H1 (cell line): ENCODE results near the gene TBCEL. TPM values are rescaled to one million over a fixed set of nuclear protein-coding genes. Genes with fewer than 3 reads are reported as not detected.

ENCODE experiments used
- CTCF ChIA-PET: fragments of 300-600 bp; sonication (Branson Sonifier 250); formaldehyde crosslinking; loops from one replicate; lab custom pipeline; 2021; ENCODE audit not compliant: partially characterized antibody; lab: Charles Lee
- POLR2A ChIA-PET: fragments of 300-600 bp; sonication (Branson Sonifier 250); formaldehyde crosslinking; loops from one replicate; lab custom pipeline; 2021; ENCODE audit warnings: inconsistent platforms; ENCODE audit not compliant: partially characterized antibody; lab: Charles Lee
- DNase-seq, 2 experiments: peaks; one replicate each; pipeline versions ENCODE4 v3.0.0 to v3.0.0-alpha.2; 2010 to 2022; ENCODE audit warnings: low spot score in 2 of 2, low read depth in 1 of 2, mixed read lengths in 1 of 2
- FAIRE-seq: peaks from 2 replicates; lab custom pipeline; 2011; peaks lifted over from hg19 to GRCh38; lab: Jason Lieb, UNC
- H2AFZ ChIP-seq: 2 replicates; pipeline ENCODE4 v1.8.1; 2012; ENCODE audit warnings: low read length, inconsistent platforms
- H2AK5ac ChIP-seq: 2 replicates; pipeline ENCODE4 v1.6.1; 2013; ENCODE audit warnings: low read depth, low read length
- H2BK120ac ChIP-seq: replicated peaks from 2 replicates; pipeline ENCODE3; 2013; ENCODE audit warnings: low read depth, low read length, inconsistent platforms
- H2BK12ac ChIP-seq: 2 replicates; pipeline ENCODE4 v1.6.1; 2013; ENCODE audit warnings: low read depth, low read length
- H2BK15ac ChIP-seq: 2 replicates; pipeline ENCODE4 v1.6.1; 2013; ENCODE audit warnings: low read length
- H2BK20ac ChIP-seq: 2 replicates; pipeline ENCODE4 v1.6.1; 2013; ENCODE audit warnings: low read length
- H2BK5ac ChIP-seq: 2 replicates; pipeline ENCODE4 v1.6.1; 2013; ENCODE audit warnings: low read depth, low read length
- H3K14ac ChIP-seq: 2 replicates; pipeline ENCODE4 v1.6.1; 2013; ENCODE audit warnings: inconsistent platforms; ENCODE audit not compliant: insufficient read length
- H3K18ac ChIP-seq: 2 replicates; pipeline ENCODE4 v1.6.1; 2013; ENCODE audit warnings: low read length; ENCODE audit errors: extremely low read depth
- H3K23ac ChIP-seq: 2 replicates; pipeline ENCODE4 v1.6.1; 2013; ENCODE audit warnings: inconsistent platforms; ENCODE audit not compliant: insufficient read length
- H3K23me2 ChIP-seq: 2 replicates; pipeline ENCODE4 v1.6.1; 2013; ENCODE audit warnings: low read depth, low read length
- H3K27ac ChIP-seq: 2 replicates; pipeline ENCODE4 v1.6.1; 2011; ENCODE audit warnings: low read depth, low read length, inconsistent platforms
- H3K27me3 ChIP-seq, 4 experiments: replicated peaks in 1 of 4; 1 replicate in 1 of 4; 2 replicates in 3 of 4; pipeline versions ENCODE4 v1.6.1 to v1.8.1; 2011 to 2013; ENCODE audit warnings: low read length in 3 of 4, mild to moderate bottlenecking in 3 of 4, inconsistent platforms in 2 of 4, mixed read lengths in 2 of 4, moderate library complexity in 1 of 4; ENCODE audit not compliant: control insufficient read depth in 3 of 4, insufficient read depth in 3 of 4; ENCODE audit errors: extremely low read depth in 1 of 4
- H3K36me3 ChIP-seq, 4 experiments: 2 replicates each; pipeline versions ENCODE4 v1.6.1 to v1.8.1; 2011 to 2013; ENCODE audit warnings: mild to moderate bottlenecking in 4 of 4, low read length in 3 of 4, moderate library complexity in 2 of 4, control low read depth in 1 of 4, inconsistent platforms in 1 of 4; ENCODE audit not compliant: insufficient read depth in 4 of 4, control insufficient read depth in 2 of 4
- H3K4ac ChIP-seq: replicated peaks from 2 replicates; pipeline ENCODE3; 2013; ENCODE audit warnings: low read length, low read depth, mixed read lengths, inconsistent platforms; ENCODE audit not compliant: insufficient read length
- H3K4me1 ChIP-seq, 4 experiments: replicated peaks in 1 of 4; 1 replicate in 1 of 4; 2 replicates in 3 of 4; pipeline versions ENCODE4 v1.6.1 to v1.8.1; 2011 to 2013; ENCODE audit warnings: low read length in 3 of 4, inconsistent platforms in 2 of 4, mixed read lengths in 1 of 4; ENCODE audit not compliant: insufficient read depth in 4 of 4, control insufficient read depth in 3 of 4
- H3K4me2 ChIP-seq, 2 experiments: 2 replicates each; pipeline versions ENCODE4 v1.6.1 to v1.8.1; 2011 to 2013; ENCODE audit warnings: low read depth in 2 of 2, low read length in 2 of 2, control low read depth in 1 of 2, inconsistent platforms in 1 of 2, mild to moderate bottlenecking in 1 of 2; ENCODE audit not compliant: insufficient read depth in 1 of 2
- H3K4me3 ChIP-seq, 4 experiments: fragments of 200-600, 300-600 bp in 1 of 4; sonication (generic), shearing (Covaris generic), sonication (Bioruptor Twin) in 1 of 4; 2 replicates each; pipeline versions ENCODE4 v1.5.1 to v1.8.1; 2011 to 2016; ENCODE audit warnings: low read length in 4 of 4, low read depth in 3 of 4, control low read depth in 2 of 4, inconsistent platforms in 2 of 4, mild to moderate bottlenecking in 2 of 4, mixed read lengths in 1 of 4, moderate library complexity in 1 of 4; ENCODE audit not compliant: insufficient read depth in 2 of 4; ENCODE audit errors: extremely low read depth in 1 of 4
- H3K56ac ChIP-seq: replicated peaks from 2 replicates; pipeline ENCODE3; 2013; ENCODE audit warnings: low read depth, mild to moderate bottlenecking, mixed read lengths, low read length, inconsistent platforms; ENCODE audit not compliant: insufficient read length
- H3K79me1 ChIP-seq: 2 replicates; pipeline ENCODE4 v1.6.1; 2013; ENCODE audit warnings: low read depth, low read length, control low read depth
- H3K79me2 ChIP-seq, 2 experiments: 2 replicates each; pipeline versions ENCODE4 v1.6.1 to v1.8.1; 2012 to 2013; ENCODE audit warnings: low read length in 2 of 2, mild to moderate bottlenecking in 2 of 2, inconsistent platforms in 1 of 2; ENCODE audit not compliant: insufficient read depth in 2 of 2, control insufficient read depth in 1 of 2
- H3K9ac ChIP-seq, 4 experiments: replicated peaks in 1 of 4; 1 replicate in 1 of 4; 2 replicates in 3 of 4; pipeline versions ENCODE4 v1.6.1 to v1.8.1; 2011 to 2013; ENCODE audit warnings: low read depth in 3 of 4, low read length in 3 of 4, control low read depth in 2 of 4, mild to moderate bottlenecking in 2 of 4, moderate library complexity in 2 of 4, inconsistent platforms in 1 of 4; ENCODE audit errors: extremely low read depth in 1 of 4
- H3K9me3 ChIP-seq, 2 experiments: 2 replicates each; pipeline versions ENCODE4 v1.6.1 to v1.8.1; 2012 to 2013; ENCODE audit warnings: mild to moderate bottlenecking in 2 of 2, moderate library complexity in 2 of 2, control low read depth in 1 of 2, inconsistent platforms in 1 of 2, low read depth in 1 of 2, low read length in 1 of 2, mixed read lengths in 1 of 2; ENCODE audit not compliant: insufficient read depth in 2 of 2
- H4K20me1 ChIP-seq, 2 experiments: replicated peaks in 1 of 2; 2 replicates each; pipeline versions ENCODE3 to v1.8.1; 2011 to 2013; ENCODE audit warnings: inconsistent platforms in 2 of 2, low read length in 2 of 2, mild to moderate bottlenecking in 1 of 2; ENCODE audit not compliant: insufficient read depth in 2 of 2, control insufficient read depth in 1 of 2
- H4K5ac ChIP-seq: 2 replicates; pipeline ENCODE4 v1.6.1; 2013; ENCODE audit warnings: low read length, low read depth, mixed read lengths, inconsistent platforms; ENCODE audit not compliant: insufficient read length
- H4K8ac ChIP-seq: 2 replicates; pipeline ENCODE4 v1.8.0; 2013; ENCODE audit warnings: mild to moderate bottlenecking, moderate library complexity, low read length, inconsistent platforms; ENCODE audit not compliant: insufficient read depth; ENCODE audit errors: extremely low read depth
- H4K91ac ChIP-seq: replicated peaks from 2 replicates; pipeline ENCODE3; 2013; ENCODE audit warnings: low read length, mixed read lengths, inconsistent platforms; ENCODE audit not compliant: insufficient read length
- ASH2L ChIP-seq: fragments of 200-600, 300-600 bp; sonication (generic); IDR thresholded peaks from one replicate; pipeline ENCODE4 v1.7.1; 2017; ENCODE audit warnings: low read length
- BACH1 ChIP-seq: IDR thresholded peaks from 2 replicates; pipeline ENCODE4 v1.6.1; 2012; ENCODE audit warnings: low read length, improper control_type of control experiment
- GABPA ChIP-seq: IDR thresholded peaks from 2 replicates; pipeline ENCODE4 v1.6.1; 2011; ENCODE audit warnings: mild to moderate bottlenecking, low read length, moderate library complexity, borderline replicate concordance; ENCODE audit not compliant: insufficient read depth
- KDM1A ChIP-seq: fragments of 200-600, 300-600 bp; sonication (generic); IDR thresholded peaks from 2 replicates; pipeline ENCODE4 v1.7.1; 2016; ENCODE audit warnings: mild to moderate bottlenecking, low read length, borderline replicate concordance
- KDM5A ChIP-seq: fragments of 200-600 bp; IDR thresholded peaks from 2 replicates; pipeline ENCODE4 v1.7.1; 2012; ENCODE audit warnings: mild to moderate bottlenecking, low read length, inconsistent platforms, mixed read lengths
- NRF1 ChIP-seq: IDR thresholded peaks from 2 replicates; pipeline ENCODE4 v1.6.1; 2011; ENCODE audit warnings: mild to moderate bottlenecking, low read depth, low read length, improper control_type of control experiment
- POLR2A ChIP-seq, 2 experiments: IDR thresholded peaks; 1 replicate in 1 of 2; 2 replicates in 1 of 2; pipeline ENCODE4 v1.6.1; 2011; ENCODE audit warnings: low read depth in 2 of 2, low read length in 2 of 2, mild to moderate bottlenecking in 2 of 2; ENCODE audit errors: control extremely low read depth in 1 of 2
- TEAD4 ChIP-seq: IDR thresholded peaks from 2 replicates; pipeline ENCODE4 v1.6.1; 2012; ENCODE audit warnings: low read depth, low read length, inconsistent platforms, mixed read lengths
- WGBS, 2 experiments: shearing (Covaris generic) in 1 of 2; methylation state at CpG; one replicate each; pipeline versions ENCODE4 v1.1.6 to v1.1.7; 2013 to 2015; ENCODE audit warnings: low lambda C conversion rate in 2 of 2, mixed read lengths in 2 of 2, inconsistent platforms in 1 of 2, low coverage in 1 of 2, missing lambda C conversion rate in 1 of 2; ENCODE audit not compliant: insufficient replicate concordance in 2 of 2, insufficient coverage in 1 of 2, insufficient read length in 1 of 2; ENCODE audit errors: extremely low coverage in 1 of 2, missing lambda C conversion rate in 1 of 2; 5-methylcytosine and 5-hydroxymethylcytosine counted together
- polyA plus RNA-seq, 7 experiments: library from polyadenylated mRNA; depleted of rRNA in 3 of 7; stranded (reverse) in 5 of 7; unstranded in 2 of 7; fragments of >200 nt in 5 of 7; fragments of 200-250 nt in 2 of 7; gene quantifications; 1 replicate in 5 of 7; 2 replicates in 1 of 7; 4 replicates in 1 of 7; pipeline versions ENCODE4 v1.2.1 to v1.2.3, GENCODE V29; 2011 to 2013; ENCODE audit warnings: missing spikeins in 2 of 7, mixed read lengths in 2 of 7
- total RNA-seq: library from RNA; stranded (reverse); fragmentation: NEBNext Ultra II Directional; extraction: Animal tissue kit (Norgen Biotek cat#: 25700); gene quantifications from 2 replicates; pipeline ENCODE4 v1.2.1, GENCODE V29; 2021

The TBCEL gene
- total and polyA plus RNA-seq, 2 of the 8 experiments (the other 6 are each of a cell fraction or from before 2014, with no cell fraction given), result 3.9 to 16.0 TPM

DNA sequence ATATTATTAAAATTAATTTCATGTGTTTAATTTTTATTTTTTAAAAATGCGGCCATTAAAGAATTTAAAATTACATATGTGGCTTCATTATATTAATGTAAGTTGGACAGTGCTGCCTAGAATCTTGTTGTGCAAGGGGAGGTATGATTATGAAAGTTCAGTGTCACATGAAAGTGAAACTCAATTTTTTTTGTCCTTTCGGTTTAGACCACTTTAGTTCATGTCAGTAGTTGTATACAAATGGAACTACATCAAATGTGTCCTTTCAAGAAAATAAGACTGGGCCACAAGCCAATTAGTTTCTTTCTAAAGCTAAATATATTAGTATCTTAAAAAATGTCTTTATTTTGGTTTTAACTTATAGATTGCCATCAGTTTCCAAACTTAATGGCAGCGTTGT, 35.7 kb downstream of the TBCEL start:
- H3K23ac ChIP-seq, result no peak overlapping the region
- H4K20me1 ChIP-seq, result no peaks in the 10 kb centered on the region
- no peak overlapping the region for H3K4ac ChIP-seq
- no peak overlapping the region for H2BK5ac ChIP-seq
- CTCF ChIA-PET, result no interaction called here
- no peaks in the 10 kb centered on the region; the same call in 1 of the 2 replicates for H3K23me2 ChIP-seq
- no peak overlapping the region for H2AK5ac ChIP-seq
- no peak overlapping the region for H3K56ac ChIP-seq
- H3K14ac ChIP-seq, result no peak overlapping the region
- no peak overlapping the region for H4K5ac ChIP-seq
- H2AFZ ChIP-seq, result no peak overlapping the region
- no peak for FAIRE-seq
- H2BK12ac ChIP-seq, result no peak overlapping the region
- no peak for DNase-seq
- no peaks in the 10 kb centered on the region for H3K9me3 ChIP-seq
- WGBS, 2 experiments, result 92% methylated on average over 3 of the region's 3 CpGs; no CpG with 5 or more reads in 1 of the 2 experiments
- no peak overlapping the region for H3K9ac ChIP-seq
- no peak overlapping the region for H4K8ac ChIP-seq
- H3K27me3 ChIP-seq, result no peaks in the 10 kb centered on the region
- POLR2A ChIA-PET, result no interaction called here
- no peak overlapping the region for H2BK15ac ChIP-seq
- H3K18ac ChIP-seq, result no peak overlapping the region
- H3K79me1 ChIP-seq, result no peaks in the 10 kb centered on the region
- no peaks in the 10 kb centered on the region for H3K79me2 ChIP-seq
- H3K27ac ChIP-seq, result no peak overlapping the region
- no peak overlapping the region for H2BK120ac ChIP-seq
- H3K4me2 ChIP-seq, result no peak overlapping the region
- H3K4me3 ChIP-seq, result no peak overlapping the region
- peaks cover 0 to 24% (median 13%) of the 10 kb centered on the region in 4 experiments; a peak in 5 of 8 replicates for H3K36me3 ChIP-seq
- H3K4me1 ChIP-seq, result no peaks in the 10 kb centered on the region
- H2BK20ac ChIP-seq, result no peak overlapping the region
- no peak overlapping the region for H4K91ac ChIP-seq
- TF ChIP-seq ASH2L, result no peak
- TF ChIP-seq KDM5A, result no peak
- no peak for TF ChIP-seq BACH1
- no peak for TF ChIP-seq KDM1A
- TF ChIP-seq GABPA, result no peak
- no peak for TF ChIP-seq POLR2A (IDR thresholded peaks at IDR 0.05; ENCODE audit: control extremely low read depth in 1 of 2, low read depth in 2 of 2, low read length in 2 of 2)
- TF ChIP-seq TEAD4, result no peak
- TF ChIP-seq NRF1, result no peak
